ENCODE data around the gene GPC6.

GPC6 gene

GRCh38 chr13:93304134-93304533 lies 77.5 kb downstream of the GPC6 start:
- DNase-seq (ENCODE audit: extremely low read depth, low read depth) = no peak
- TF ChIP-seq CTCF (IDR thresholded peaks at IDR 0.05; ENCODE audit: low read depth, low read length, missing control alignments) = no peak
- no peak overlapping the region for H3K4me3 ChIP-seq (replicated peaks; ENCODE audit: low read depth, low read length)

GRCh38 chr13:93304868-93305613 lies 78.4 kb downstream of the GPC6 start:
- H3K4me3 ChIP-seq (replicated peaks; ENCODE audit: low read depth, low read length) = no peak overlapping the region
- TF ChIP-seq CTCF (IDR thresholded peaks at IDR 0.05; ENCODE audit: low read depth, low read length, missing control alignments) = no peak
- DNase-seq (ENCODE audit: extremely low read depth, low read depth) = no peak

DNA sequence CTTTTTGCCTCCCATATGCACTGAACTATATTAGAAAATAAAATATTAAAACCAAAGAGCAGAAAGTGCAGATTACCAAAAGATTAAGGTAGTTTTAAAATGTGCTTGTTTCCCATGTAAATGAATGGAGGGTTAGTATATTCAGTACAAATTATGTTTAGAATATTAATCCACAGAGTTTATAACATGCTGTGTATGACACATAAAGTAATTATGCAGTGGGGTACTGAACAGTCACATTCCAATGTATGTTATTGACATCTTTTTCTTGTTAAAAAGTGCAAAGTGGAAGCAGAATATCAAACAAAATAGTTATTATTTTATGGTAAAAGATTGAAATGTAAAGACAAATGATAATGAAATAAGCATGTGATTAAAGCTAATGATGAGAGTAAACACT lies 79.3 kb downstream of the GPC6 start:
- no peak for DNase-seq (ENCODE audit: extremely low read depth, low read depth)
- TF ChIP-seq CTCF (IDR thresholded peaks at IDR 0.05; ENCODE audit: low read depth, low read length, missing control alignments) = no peak
- no peak overlapping the region for H3K4me3 ChIP-seq (replicated peaks; ENCODE audit: low read depth, low read length)

DNA sequence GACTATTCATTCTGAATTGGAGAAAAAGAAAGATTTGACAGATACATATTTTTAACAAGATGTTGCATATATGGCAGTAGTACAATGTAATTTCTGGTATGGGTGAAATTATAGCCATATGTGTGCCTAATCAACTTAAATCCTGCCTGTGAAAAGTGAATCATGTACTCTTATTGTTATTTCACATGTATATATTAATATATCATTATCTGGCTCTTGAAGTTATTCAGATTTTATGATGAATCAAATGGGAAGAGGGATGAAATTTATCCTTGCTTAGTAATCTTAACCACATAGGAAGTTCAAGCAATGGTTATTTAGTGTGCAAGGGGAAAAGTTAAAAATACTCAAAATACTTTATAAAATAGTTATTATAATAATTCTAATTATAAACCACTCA lies 80.5 kb downstream of the GPC6 start:
- no peak for DNase-seq (ENCODE audit: extremely low read depth, low read depth)
- no peak overlapping the region for H3K4me3 ChIP-seq (replicated peaks; ENCODE audit: low read depth, low read length)
- no peak for TF ChIP-seq CTCF (IDR thresholded peaks at IDR 0.05; ENCODE audit: low read depth, low read length, missing control alignments)

- TF ChIP-seq CTCF (IDR thresholded peaks at IDR 0.05; ENCODE audit: low read depth, low read length, missing control alignments) = no peak
- DNase-seq (ENCODE audit: extremely low read depth, low read depth) = no peak
- no peak overlapping the region for H3K4me3 ChIP-seq (replicated peaks; ENCODE audit: low read depth, low read length)
These were observed 81.0 kb downstream of the GPC6 start for GRCh38 chr13:93307651-93308050.

DNA sequence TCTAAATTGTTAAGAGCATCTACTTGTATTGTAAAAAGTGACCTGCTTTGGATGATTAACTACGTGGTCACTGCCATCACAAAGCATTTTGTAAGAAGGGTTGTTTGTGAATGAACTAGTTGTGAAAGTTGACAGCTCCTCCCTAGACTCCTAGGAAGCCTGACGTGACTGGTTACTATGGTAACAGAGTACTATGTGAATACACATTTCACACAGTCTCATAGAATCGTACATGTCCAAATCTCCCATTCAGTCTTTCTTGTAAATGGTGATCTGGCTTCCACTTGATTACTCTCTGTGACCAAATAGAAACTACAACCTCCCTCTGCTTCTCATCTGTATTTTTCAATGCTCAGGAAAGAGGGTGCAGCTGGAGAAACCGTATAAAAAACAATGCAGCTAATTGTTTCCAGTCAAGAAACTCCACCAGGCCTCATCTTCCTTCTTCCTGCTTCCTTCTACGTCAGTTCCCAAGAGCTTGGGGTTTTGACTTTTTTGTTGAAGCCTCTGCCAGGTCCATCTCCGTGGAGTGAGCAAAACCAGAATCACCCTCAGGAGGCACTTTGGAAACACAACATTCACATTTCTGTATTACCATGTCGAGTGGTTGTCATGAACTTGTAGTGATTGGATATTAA lies 83.4 kb downstream of the GPC6 start:
- TF ChIP-seq CTCF (IDR thresholded peaks at IDR 0.05; ENCODE audit: low read depth, low read length, missing control alignments) = no peak
- peak; percentile 26 for DNase-seq (ENCODE audit: extremely low read depth, low read depth)
- no peak overlapping the region for H3K4me3 ChIP-seq (replicated peaks; ENCODE audit: low read depth, low read length)
